CD8-positive, alpha-beta memory T cell (primary cell): ENCODE results near the gene PBX2. TPM values are rescaled to one million over a fixed set of nuclear protein-coding genes. Genes with fewer than 3 reads are reported as not detected.

Experiments
- CTCF ChIA-PET: fragments of 350-600 bp; sonication (Branson Sonifier 250); formaldehyde crosslinking; loops from one replicate; lab custom pipeline; 2021; ENCODE audit warnings: antibody characterized with exemption; lab: Charles Lee
- POLR2A ChIA-PET: fragments of 350-600 bp; sonication (Branson Sonifier 250); formaldehyde crosslinking; loops from one replicate; lab custom pipeline; 2021; ENCODE audit warnings: antibody characterized with exemption; lab: Charles Lee
- DNase-seq, 5 donors: peaks; one replicate each; pipeline versions ENCODE4 v3.0.0 to v3.0.0-alpha.2; 2020 to 2022; ENCODE audit warnings: mixed read lengths in 1 of 5
- H3K27ac ChIP-seq: one replicate; pipeline ENCODE4 v1.7.0; 2013; ENCODE audit warnings: low read depth, mild to moderate bottlenecking, low read length, moderate library complexity
- H3K27me3 ChIP-seq: 2 replicates; pipeline ENCODE4 v1.7.0; 2013; ENCODE audit warnings: low read length, mild to moderate bottlenecking; ENCODE audit not compliant: insufficient read depth, poor library complexity, severe bottlenecking
- H3K36me3 ChIP-seq: 2 replicates; pipeline ENCODE4 v1.7.0; 2013; ENCODE audit warnings: mild to moderate bottlenecking, low read length, moderate library complexity; ENCODE audit not compliant: insufficient read depth
- H3K4me1 ChIP-seq: 2 replicates; pipeline ENCODE4 v1.7.0; 2013; ENCODE audit warnings: mild to moderate bottlenecking, low read length, moderate library complexity; ENCODE audit not compliant: insufficient read depth
- H3K4me3 ChIP-seq: 2 replicates; pipeline ENCODE4 v1.7.0; 2013; ENCODE audit warnings: mild to moderate bottlenecking, low read length
- H3K9me3 ChIP-seq: 2 replicates; pipeline ENCODE4 v1.7.0; 2013; ENCODE audit warnings: mild to moderate bottlenecking, low read length
- H3K27ac Mint-ChIP-seq, 8 donors: one replicate each; pipeline ENCODE4 v1.8.0; 2020 to 2021; ENCODE audit warnings: mixed read lengths in 8 of 8, mild to moderate bottlenecking in 6 of 8, inconsistent platforms in 3 of 8, moderate library complexity in 3 of 8
- H3K27me3 Mint-ChIP-seq, 2 donors: one replicate each; pipeline ENCODE4 v1.8.0; 2020 to 2021; ENCODE audit warnings: mixed read lengths in 2 of 2, mild to moderate bottlenecking in 1 of 2, moderate library complexity in 1 of 2
- H3K36me3 Mint-ChIP-seq, 3 donors: one replicate each; pipeline ENCODE4 v1.8.0; 2020 to 2021; ENCODE audit warnings: mixed read lengths in 3 of 3, inconsistent platforms in 1 of 3, mild to moderate bottlenecking in 1 of 3
- H3K4me1 Mint-ChIP-seq, 3 donors: one replicate each; pipeline ENCODE4 v1.8.0; 2020 to 2021; ENCODE audit warnings: mixed read lengths in 3 of 3, inconsistent platforms in 1 of 3, mild to moderate bottlenecking in 1 of 3
- H3K4me3 Mint-ChIP-seq, 7 donors: one replicate each; pipeline ENCODE4 v1.8.0; 2020 to 2021; ENCODE audit warnings: mixed read lengths in 7 of 7, mild to moderate bottlenecking in 6 of 7, moderate library complexity in 4 of 7, inconsistent platforms in 2 of 7
- H3K9me3 Mint-ChIP-seq, 5 donors: one replicate each; pipeline ENCODE4 v1.8.0; 2020 to 2022; ENCODE audit warnings: mixed read lengths in 5 of 5, mild to moderate bottlenecking in 3 of 5, moderate library complexity in 2 of 5, inconsistent platforms in 1 of 5
- polyA plus RNA-seq: library from polyadenylated mRNA; unstranded; fragments of 300-500 nt; fragmentation: Illumina TruSeq; gene quantifications from one replicate; pipeline ENCODE4 v1.2.3, GENCODE V29; 2021
- total RNA-seq, 2 experiments: library from RNA; stranded (reverse); gene quantifications; one replicate each; pipeline ENCODE4 v1.2.3, GENCODE V29; 2021

PBX2 gene
- total and polyA plus RNA-seq, 3 experiments from 2014 or later = 2.2 to 69.4 (median 63.5) TPM

- no peaks in the 10 kb centered on the region for H3K9me3 ChIP-seq
- no peaks in the 10 kb centered on the region for H3K27me3 ChIP-seq
- Mint-ChIP-seq H3K36me3 (no peaks in the 10 kb centered on the region), H3K4me3 (no peak overlapping the region), H3K27ac (no peak overlapping the region), H3K9me3 (no peaks in the 10 kb centered on the region), H3K4me1 (no peaks in the 10 kb centered on the region), H3K27me3 (peaks cover 11 to 14% of the 10 kb centered on the region in 2 donors)
- CTCF ChIA-PET = interaction anchor here (1.8 kb wide), 1 partner anchor 9 kb away, joined by 9 read pairs; no protein-coding TSS in a partner anchor
- H3K4me3 ChIP-seq = no peak overlapping the region
- POLR2A ChIA-PET = no interaction called here
- no peaks in the 10 kb centered on the region for H3K4me1 ChIP-seq
- H3K27ac ChIP-seq = no peak overlapping the region
- no peaks in the 10 kb centered on the region for H3K36me3 ChIP-seq
- no peak for DNase-seq
Observed at GRCh38 chr6:32139590-32139989, 50.4 kb downstream of the PBX2 start.

GRCh38 chr6:32137454-32137853 is 52.5 kb downstream of the PBX2 start:
- H3K4me1 Mint-ChIP-seq = no peaks in the 10 kb centered on the region

More at GRCh38 chr6:32137454-32137853, 52.5 kb downstream of the PBX2 start:
- no peaks in the 10 kb centered on the region for H3K9me3 Mint-ChIP-seq
- no peaks in the 10 kb centered on the region for H3K4me1 ChIP-seq
- CTCF ChIA-PET = no interaction called here
- no peak overlapping the region for H3K27ac ChIP-seq
- H3K36me3 ChIP-seq = no peaks in the 10 kb centered on the region
- no peaks in the 10 kb centered on the region for H3K27me3 ChIP-seq
- H3K27ac Mint-ChIP-seq = no peak overlapping the region
- POLR2A ChIA-PET = no interaction called here
- no peak overlapping the region for H3K4me3 Mint-ChIP-seq
- H3K36me3 Mint-ChIP-seq = no peaks in the 10 kb centered on the region
- no peaks in the 10 kb centered on the region for H3K9me3 ChIP-seq
- H3K27me3 Mint-ChIP-seq = peaks cover 15 to 17% of the 10 kb centered on the region in 2 donors
- no peak overlapping the region for H3K4me3 ChIP-seq
- DNase-seq = no peak

Other genes with a start within 250 kb of the PBX2 start
- under 1 TPM; 0.31 to 0.40 TPM for gene CFB, start 244.1 kb downstream of the PBX2 start, total RNA-seq
- gene CFB, start 244.1 kb downstream of the PBX2 start, polyA plus RNA-seq = 0.83 TPM
- 10 to 100 TPM; 86.1 to 90.6 TPM for gene NELFE, start 231.2 kb downstream of the PBX2 start, total RNA-seq
- gene NELFE, start 231.2 kb downstream of the PBX2 start, polyA plus RNA-seq = 79.6 TPM
- gene SKIC2, start 231.0 kb downstream of the PBX2 start, total RNA-seq = 100 to 1,000 TPM; 110 to 114 TPM
- gene SKIC2, start 231.0 kb downstream of the PBX2 start, polyA plus RNA-seq = 21.1 TPM
- gene DXO, start 218.1 kb downstream of the PBX2 start, total RNA-seq = 10 to 100 TPM; 13.8 to 15.8 TPM
- 16.8 TPM for gene DXO, start 218.1 kb downstream of the PBX2 start, polyA plus RNA-seq
- 1 to 10 TPM; 3.3 to 3.4 TPM for gene C4A, start 208.1 kb downstream of the PBX2 start, total RNA-seq
- 0.40 TPM for gene C4A, start 208.1 kb downstream of the PBX2 start, polyA plus RNA-seq
- 1 to 10 TPM; 2.2 to 3.7 TPM for gene C4B, start 175.4 kb downstream of the PBX2 start, total RNA-seq
- 0.70 TPM for gene C4B, start 175.4 kb downstream of the PBX2 start, polyA plus RNA-seq
- gene CYP21A2, start 151.8 kb downstream of the PBX2 start, total RNA-seq = under 1 TPM; 0.37 to 0.40 TPM
- gene CYP21A2, start 151.8 kb downstream of the PBX2 start, polyA plus RNA-seq = not detected
- gene TNXB, start 80.9 kb downstream of the PBX2 start, total RNA-seq = 1 to 10 TPM; 2.5 to 4.9 TPM
- gene TNXB, start 80.9 kb downstream of the PBX2 start, polyA plus RNA-seq = not detected
- gene ATF6B, start 62.0 kb downstream of the PBX2 start, total RNA-seq = 10 to 100 TPM; 72.5 to 74.4 TPM
- gene ATF6B, start 62.0 kb downstream of the PBX2 start, polyA plus RNA-seq = 20.7 TPM
- 1 to 10 TPM; 6.8 to 8.1 TPM for gene FKBPL, start 59.9 kb downstream of the PBX2 start, total RNA-seq
- gene FKBPL, start 59.9 kb downstream of the PBX2 start, polyA plus RNA-seq = 2.3 TPM
- gene PRRT1, start 38.3 kb downstream of the PBX2 start, total RNA-seq = under 1 TPM; 0.35 to 0.55 TPM
- gene PRRT1, start 38.3 kb downstream of the PBX2 start, polyA plus RNA-seq = 0.72 TPM
- 10 to 100 TPM; 18.8 to 19.0 TPM for gene PPT2, start 36.1 kb downstream of the PBX2 start, total RNA-seq
- 10.0 TPM for gene PPT2, start 36.1 kb downstream of the PBX2 start, polyA plus RNA-seq
- 1 to 10 TPM; 8.3 to 9.5 TPM for gene EGFL8, start 25.6 kb downstream of the PBX2 start, total RNA-seq
- not detected for gene EGFL8, start 25.6 kb downstream of the PBX2 start, polyA plus RNA-seq
- 10 to 100 TPM; 42.5 to 42.6 TPM for gene AGPAT1, start 14.1 kb downstream of the PBX2 start, total RNA-seq
- 23.5 TPM for gene AGPAT1, start 14.1 kb downstream of the PBX2 start, polyA plus RNA-seq
- 10 to 100 TPM; 52.7 to 52.9 TPM for gene RNF5, start 11.8 kb downstream of the PBX2 start, total RNA-seq
- gene RNF5, start 11.8 kb downstream of the PBX2 start, polyA plus RNA-seq = 110 TPM
- gene AGER, start 5.9 kb downstream of the PBX2 start, total RNA-seq = 10 to 100 TPM; 11.9 to 12.5 TPM
- not detected for gene AGER, start 5.9 kb downstream of the PBX2 start, polyA plus RNA-seq
- gene GPSM3, start 2.4 kb upstream of the PBX2 start, total RNA-seq = 10 to 100 TPM; 82.0 to 89.5 TPM
- 136 TPM for gene GPSM3, start 2.4 kb upstream of the PBX2 start, polyA plus RNA-seq
- gene NOTCH4, start 33.9 kb upstream of the PBX2 start, total RNA-seq = 1 to 10 TPM; 1.3 to 1.4 TPM
- 0.71 TPM for gene NOTCH4, start 33.9 kb upstream of the PBX2 start, polyA plus RNA-seq
- gene TSBP1, start 181.7 kb upstream of the PBX2 start, total RNA-seq = not detected
- gene TSBP1, start 181.7 kb upstream of the PBX2 start, polyA plus RNA-seq = not detected
- gene BTNL2, start 217.0 kb upstream of the PBX2 start, total RNA-seq = not detected
- not detected for gene BTNL2, start 217.0 kb upstream of the PBX2 start, polyA plus RNA-seq
- gene HLA-DRA, start 249.7 kb upstream of the PBX2 start, total RNA-seq = 10 to 100 TPM; 36.6 to 39.1 TPM
- gene HLA-DRA, start 249.7 kb upstream of the PBX2 start, polyA plus RNA-seq = 41.3 TPM